K562 (cell line): Measurements from ENCODE around the gene RDH8.
"Not testable (repeated sequence)": the region's sequence is repeated elsewhere in the genome, so short reads cannot be mapped to it uniquely, and the experiment has no call there.

Experiments
- CBX5 ChIP-seq: IDR thresholded peaks from 2 replicates; pipeline ENCODE4 v1.6.1; 2014; ENCODE audit warnings: low read depth, borderline replicate concordance
- CEBPG ChIP-seq, 3 experiments: fragments of 200-800 bp in 1 of 3; sonication (Bioruptor generic) in 1 of 3; sonication (generic) in 1 of 3; formaldehyde crosslinking in 1 of 3; IDR thresholded peaks in 2 of 3; conservative IDR thresholded peaks in 1 of 3; 2 replicates each; pipeline versions ENCODE4 v1.6.1 to v1.8.0; 2016 to 2022; ENCODE audit warnings: missing compliant biosample characterization in 2 of 3, missing genetic modification characterization in 2 of 3, mild to moderate bottlenecking in 1 of 3, missing genetic modification reagents in 1 of 3
- EGR1 ChIP-seq: fragments of 450-650 bp; conservative IDR thresholded peaks from 2 replicates; pipeline ENCODE4 v1.6.1; 2017; ENCODE audit warnings: mild to moderate bottlenecking
- ELF1 ChIP-seq: fragments of 200-800 bp; sonication (Bioruptor generic); IDR thresholded peaks from 2 replicates; pipeline ENCODE4 v1.6.1; 2016; ENCODE audit warnings: missing genetic modification characterization, missing compliant biosample characterization
- EZH2 ChIP-seq: IDR thresholded peaks from 2 replicates; pipeline ENCODE4 v1.6.1; 2012; ENCODE audit warnings: low read depth, mild to moderate bottlenecking, inconsistent platforms, low read length, borderline replicate concordance
- IFI16 ChIP-seq: fragments of 250-450 bp; sonication (Bioruptor Pico); IDR thresholded peaks from 2 replicates; pipeline ENCODE4 v2.1.2; 2022; ENCODE audit warnings: mild to moderate bottlenecking, inconsistent platforms
- JUND ChIP-seq, 2 experiments: IDR thresholded peaks; 2 replicates in 1 of 2; 3 replicates in 1 of 2; pipeline ENCODE4 v1.6.1; 2011; ENCODE audit warnings: borderline replicate concordance in 2 of 2, low read depth in 2 of 2, low read length in 2 of 2, improper control_type of control experiment in 1 of 2, missing biosample characterization in 1 of 2, missing genetic modification characterization in 1 of 2, missing genetic modification reagents in 1 of 2
- KLF16 ChIP-seq: IDR thresholded peaks from 2 replicates; pipeline ENCODE4 v1.6.1; 2016; ENCODE audit warnings: antibody characterized with exemption
- MAX ChIP-seq: sonication (generic); formaldehyde crosslinking; IDR thresholded peaks from 2 replicates; pipeline ENCODE4 v1.9.0; 2022; ENCODE audit warnings: mild to moderate bottlenecking, missing genetic modification reagents
- MYBL2 ChIP-seq, 2 experiments: fragments of 450-650 bp in 1 of 2; sonication (generic) in 1 of 2; formaldehyde crosslinking in 1 of 2; IDR thresholded peaks; 2 replicates each; pipeline versions ENCODE4 v1.6.1 to v1.8.1; 2017 to 2022; ENCODE audit warnings: borderline replicate concordance in 1 of 2, inconsistent platforms in 1 of 2, low read depth in 1 of 2, mild to moderate bottlenecking in 1 of 2, missing genetic modification reagents in 1 of 2, moderate library complexity in 1 of 2
- SP2 ChIP-seq: IDR thresholded peaks from 2 replicates; pipeline ENCODE4 v1.6.1; 2011; ENCODE audit warnings: mild to moderate bottlenecking, low read depth, low read length, moderate library complexity; ENCODE audit not compliant: poor library complexity, severe bottlenecking; ENCODE audit errors: extremely low read depth
- ZNF589 ChIP-seq: fragments of 200-800 bp; sonication (Bioruptor generic); IDR thresholded peaks from 2 replicates; pipeline ENCODE4 v1.6.1; 2016; ENCODE audit warnings: low read depth, missing genetic modification characterization, missing compliant biosample characterization
- TF ChIP-seq, protein P1 (sequence below), 3 experiments: IDR thresholded peaks in 2 of 3; conservative IDR thresholded peaks in 1 of 3; 2 replicates each; pipeline ENCODE4 v1.5.1; 2011 to 2012; ENCODE audit warnings: low read length in 3 of 3, mild to moderate bottlenecking in 3 of 3, control low read depth in 2 of 3, improper control_type of control experiment in 1 of 3, inconsistent platforms in 1 of 3, low read depth in 1 of 3, mixed read lengths in 1 of 3, moderate library complexity in 1 of 3; ENCODE audit not compliant: insufficient read depth in 2 of 3
- TF ChIP-seq, protein P2 (sequence below): sonication (generic); formaldehyde crosslinking; IDR thresholded peaks from 2 replicates; pipeline ENCODE4 v1.9.0; 2022; ENCODE audit warnings: mild to moderate bottlenecking, missing genetic modification reagents

- TF ChIP-seq, protein P1, sequence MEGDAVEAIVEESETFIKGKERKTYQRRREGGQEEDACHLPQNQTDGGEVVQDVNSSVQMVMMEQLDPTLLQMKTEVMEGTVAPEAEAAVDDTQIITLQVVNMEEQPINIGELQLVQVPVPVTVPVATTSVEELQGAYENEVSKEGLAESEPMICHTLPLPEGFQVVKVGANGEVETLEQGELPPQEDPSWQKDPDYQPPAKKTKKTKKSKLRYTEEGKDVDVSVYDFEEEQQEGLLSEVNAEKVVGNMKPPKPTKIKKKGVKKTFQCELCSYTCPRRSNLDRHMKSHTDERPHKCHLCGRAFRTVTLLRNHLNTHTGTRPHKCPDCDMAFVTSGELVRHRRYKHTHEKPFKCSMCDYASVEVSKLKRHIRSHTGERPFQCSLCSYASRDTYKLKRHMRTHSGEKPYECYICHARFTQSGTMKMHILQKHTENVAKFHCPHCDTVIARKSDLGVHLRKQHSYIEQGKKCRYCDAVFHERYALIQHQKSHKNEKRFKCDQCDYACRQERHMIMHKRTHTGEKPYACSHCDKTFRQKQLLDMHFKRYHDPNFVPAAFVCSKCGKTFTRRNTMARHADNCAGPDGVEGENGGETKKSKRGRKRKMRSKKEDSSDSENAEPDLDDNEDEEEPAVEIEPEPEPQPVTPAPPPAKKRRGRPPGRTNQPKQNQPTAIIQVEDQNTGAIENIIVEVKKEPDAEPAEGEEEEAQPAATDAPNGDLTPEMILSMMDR (IDR thresholded peaks at IDR 0.05 in 2 of 3, conservative IDR thresholded peaks at IDR 0.05 in 1 of 3; ENCODE audit: insufficient read depth in 2 of 3, low read depth in 1 of 3, low read length in 3 of 3): not testable (repeated sequence)
- not testable (repeated sequence) for TF ChIP-seq CEBPG (CRISPR knock-in tag; IDR thresholded peaks at IDR 0.05); CEBPG (tag; conservative IDR thresholded peaks at IDR 0.05 in 1 of 2, IDR thresholded peaks at IDR 0.05 in 1 of 2); EGR1; MAX (CRISPR knock-in tag); JUND (IDR thresholded peaks at IDR 0.05; ENCODE audit: borderline replicate concordance, low read depth, low read length); JUND (tag; IDR thresholded peaks at IDR 0.05; ENCODE audit: borderline replicate concordance, low read depth, low read length); ELF1 (tag); KLF16; CBX5; ZNF589; MYBL2 (IDR thresholded peaks at IDR 0.05; ENCODE audit: low read depth); MYBL2 (CRISPR knock-in tag; IDR thresholded peaks at IDR 0.05; ENCODE audit: borderline replicate concordance); IFI16 (CRISPR knock-in tag); EZH2; SP2
- TF ChIP-seq, protein P2, sequence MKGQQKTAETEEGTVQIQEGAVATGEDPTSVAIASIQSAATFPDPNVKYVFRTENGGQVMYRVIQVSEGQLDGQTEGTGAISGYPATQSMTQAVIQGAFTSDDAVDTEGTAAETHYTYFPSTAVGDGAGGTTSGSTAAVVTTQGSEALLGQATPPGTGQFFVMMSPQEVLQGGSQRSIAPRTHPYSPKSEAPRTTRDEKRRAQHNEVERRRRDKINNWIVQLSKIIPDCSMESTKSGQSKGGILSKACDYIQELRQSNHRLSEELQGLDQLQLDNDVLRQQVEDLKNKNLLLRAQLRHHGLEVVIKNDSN (CRISPR knock-in tag): not testable (repeated sequence)
Measured at GRCh38 chr19:10023096-10023495, 9.8 kb downstream of the RDH8 start.
